ENCODE measurements around the gene DNAJA4. TPM values are rescaled to one million over a fixed set of nuclear protein-coding genes. Genes with fewer than 3 reads are reported as not detected.

Gene DNAJA4
- total RNA-seq, 1 donor from 2014 or later: not detected

DNA sequence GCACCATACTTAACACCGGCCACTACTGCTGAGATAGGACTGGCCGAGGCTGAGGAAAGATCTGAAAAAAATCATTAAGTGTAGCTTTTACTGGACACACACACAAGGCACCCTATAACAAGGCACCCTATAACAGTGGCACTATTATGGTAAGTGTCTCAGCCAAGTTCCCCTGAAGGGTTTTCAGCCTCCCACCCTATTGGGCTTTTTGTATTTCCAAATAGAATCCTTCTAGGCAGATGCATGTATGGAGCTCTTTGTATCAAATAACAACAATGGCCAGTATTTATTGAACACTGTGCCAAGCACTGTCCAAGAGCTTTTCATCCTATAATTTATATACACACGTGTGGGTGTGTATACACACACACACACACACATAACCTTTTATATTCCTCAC is 6.7 kb upstream of the DNAJA4 start:
- no peaks in the 10 kb centered on the region for H3K27me3 Mint-ChIP-seq (ENCODE audit: low read depth)
- no peak overlapping the region for H3K4me3 Mint-ChIP-seq
- H3K9me3 Mint-ChIP-seq: no peaks in the 10 kb centered on the region
- H3K4me1 Mint-ChIP-seq: peaks cover 32% of the 10 kb centered on the region
- DNase-seq (ENCODE audit: low read depth, low spot score): no peak
- no peak overlapping the region for H3K27ac Mint-ChIP-seq (ENCODE audit: unreplicated experiment)
- TF ChIP-seq, protein P1, sequence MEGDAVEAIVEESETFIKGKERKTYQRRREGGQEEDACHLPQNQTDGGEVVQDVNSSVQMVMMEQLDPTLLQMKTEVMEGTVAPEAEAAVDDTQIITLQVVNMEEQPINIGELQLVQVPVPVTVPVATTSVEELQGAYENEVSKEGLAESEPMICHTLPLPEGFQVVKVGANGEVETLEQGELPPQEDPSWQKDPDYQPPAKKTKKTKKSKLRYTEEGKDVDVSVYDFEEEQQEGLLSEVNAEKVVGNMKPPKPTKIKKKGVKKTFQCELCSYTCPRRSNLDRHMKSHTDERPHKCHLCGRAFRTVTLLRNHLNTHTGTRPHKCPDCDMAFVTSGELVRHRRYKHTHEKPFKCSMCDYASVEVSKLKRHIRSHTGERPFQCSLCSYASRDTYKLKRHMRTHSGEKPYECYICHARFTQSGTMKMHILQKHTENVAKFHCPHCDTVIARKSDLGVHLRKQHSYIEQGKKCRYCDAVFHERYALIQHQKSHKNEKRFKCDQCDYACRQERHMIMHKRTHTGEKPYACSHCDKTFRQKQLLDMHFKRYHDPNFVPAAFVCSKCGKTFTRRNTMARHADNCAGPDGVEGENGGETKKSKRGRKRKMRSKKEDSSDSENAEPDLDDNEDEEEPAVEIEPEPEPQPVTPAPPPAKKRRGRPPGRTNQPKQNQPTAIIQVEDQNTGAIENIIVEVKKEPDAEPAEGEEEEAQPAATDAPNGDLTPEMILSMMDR (conservative IDR thresholded peaks at IDR 0.05): no peak
- no peaks in the 10 kb centered on the region for H3K36me3 Mint-ChIP-seq (ENCODE audit: low read depth)

DNA sequence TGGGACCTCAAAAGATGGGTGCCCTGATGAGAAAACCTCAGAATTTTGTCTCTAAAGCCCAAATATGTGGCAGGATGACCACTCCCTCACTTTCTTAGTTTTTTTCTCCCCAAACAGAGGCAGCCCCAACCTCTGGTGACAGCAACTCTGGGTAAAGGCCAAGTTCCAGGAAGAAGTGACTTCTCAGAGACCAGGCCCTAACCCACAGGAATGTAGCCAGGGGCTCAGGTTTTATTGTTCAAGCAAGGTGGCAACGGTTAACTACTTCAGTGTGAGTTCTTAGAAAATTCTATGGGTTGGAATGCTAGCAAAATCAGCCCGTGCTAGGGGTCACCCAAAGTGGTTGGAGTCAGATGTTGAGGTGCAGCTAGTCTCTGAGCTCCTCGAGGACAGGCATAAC is 5.1 kb upstream of the DNAJA4 start:
- TF ChIP-seq, protein P1 (conservative IDR thresholded peaks at IDR 0.05): no peak
- no peaks in the 10 kb centered on the region for H3K36me3 Mint-ChIP-seq (ENCODE audit: low read depth)
- H3K27ac Mint-ChIP-seq (ENCODE audit: unreplicated experiment): no peak overlapping the region
- peaks cover 32% of the 10 kb centered on the region for H3K4me1 Mint-ChIP-seq
- DNase-seq (ENCODE audit: low read depth, low spot score): no peak
- H3K9me3 Mint-ChIP-seq: no peaks in the 10 kb centered on the region
- no peaks in the 10 kb centered on the region for H3K27me3 Mint-ChIP-seq (ENCODE audit: low read depth)
- no peak overlapping the region for H3K4me3 Mint-ChIP-seq

DNA sequence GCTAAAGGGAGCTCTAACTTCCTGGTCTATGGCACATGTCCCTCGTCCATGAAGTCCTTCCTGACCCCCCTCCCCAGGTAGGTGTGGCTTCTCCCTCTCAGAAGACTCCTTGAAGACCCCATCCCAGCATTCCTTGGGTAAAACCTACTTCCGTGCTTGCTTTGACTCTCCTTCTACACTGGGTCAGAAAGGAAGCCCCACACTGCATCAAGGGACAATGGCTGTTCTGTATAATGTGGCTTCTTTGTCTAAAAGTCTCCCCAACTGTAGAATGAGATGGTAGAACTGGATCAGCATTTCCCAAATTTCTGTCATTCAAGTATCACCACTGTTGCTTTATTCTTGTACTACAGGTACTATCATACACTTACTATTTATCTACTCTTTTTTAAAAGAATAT is 3.9 kb upstream of the DNAJA4 start:
- Mint-ChIP-seq H3K4me1 (peaks cover 32% of the 10 kb centered on the region), H3K27me3 (ENCODE audit: low read depth) (no peaks in the 10 kb centered on the region), H3K27ac (ENCODE audit: unreplicated experiment) (peak overlapping the region; percentile 36), H3K36me3 (ENCODE audit: low read depth) (no peaks in the 10 kb centered on the region), H3K9me3 (no peaks in the 10 kb centered on the region), H3K4me3 (no peak overlapping the region)
- TF ChIP-seq, protein P1 (conservative IDR thresholded peaks at IDR 0.05): no peak
- DNase-seq (ENCODE audit: low read depth, low spot score): no peak

DNA sequence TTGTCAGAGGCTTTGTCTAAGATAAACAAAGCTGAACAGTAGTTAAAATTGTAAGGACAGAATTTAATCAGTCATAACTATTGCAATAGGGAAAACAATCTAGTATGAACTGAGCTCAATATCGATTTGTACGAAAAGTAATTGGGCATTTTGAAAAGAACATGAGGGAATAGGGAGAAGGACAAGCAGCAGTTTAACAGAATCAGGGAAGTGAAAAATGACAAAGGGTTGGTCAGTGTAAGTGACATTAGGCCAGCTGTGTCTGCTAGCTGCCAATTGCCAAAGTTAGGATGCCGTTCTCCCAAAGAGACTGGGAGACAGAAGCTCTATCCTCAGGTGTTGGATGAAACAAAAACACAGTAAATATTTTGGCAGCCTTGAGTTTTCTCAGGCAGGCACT is 3.3 kb upstream of the DNAJA4 start:
- Mint-ChIP-seq H3K36me3 (ENCODE audit: low read depth) (no peaks in the 10 kb centered on the region), H3K9me3 (no peaks in the 10 kb centered on the region), H3K4me1 (peaks cover 32% of the 10 kb centered on the region), H3K27me3 (ENCODE audit: low read depth) (no peaks in the 10 kb centered on the region), H3K4me3 (no peak overlapping the region), H3K27ac (ENCODE audit: unreplicated experiment) (no peak overlapping the region)
- TF ChIP-seq, protein P1 (conservative IDR thresholded peaks at IDR 0.05): no peak
- no peak for DNase-seq (ENCODE audit: low read depth, low spot score)

DNA sequence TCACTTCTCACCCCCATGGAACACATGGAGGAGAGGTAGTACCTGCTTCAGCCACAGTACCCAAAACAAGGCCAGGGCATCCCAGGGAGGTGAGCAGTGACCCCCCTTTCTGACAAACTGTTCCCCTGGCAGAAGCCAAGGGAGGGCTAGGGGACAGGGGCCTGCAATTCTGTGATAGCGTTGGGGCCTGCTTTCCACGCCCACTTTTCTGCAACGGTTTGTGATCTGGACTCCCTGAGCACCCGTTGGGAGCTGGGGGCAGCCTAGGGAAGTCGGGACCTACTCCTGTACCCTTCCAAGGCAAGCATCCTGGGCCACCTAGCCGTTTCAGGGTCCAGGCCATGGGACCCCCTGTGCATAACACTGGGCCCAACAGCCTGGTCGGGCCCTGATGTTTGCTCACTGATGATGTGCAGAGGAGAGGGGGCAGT is 996 bp upstream of the DNAJA4 start:
- no peak for DNase-seq (ENCODE audit: low read depth, low spot score)
- peaks cover 19% of the 10 kb centered on the region for H3K4me1 Mint-ChIP-seq

More for the DNA sequence above, 996 bp upstream of the DNAJA4 start:
- Mint-ChIP-seq H3K36me3 (ENCODE audit: low read depth) (no peaks in the 10 kb centered on the region), H3K9me3 (no peaks in the 10 kb centered on the region), H3K27me3 (ENCODE audit: low read depth) (no peaks in the 10 kb centered on the region), H3K27ac (ENCODE audit: unreplicated experiment) (no peak overlapping the region), H3K4me3 (no peak overlapping the region)
- TF ChIP-seq, protein P1 (conservative IDR thresholded peaks at IDR 0.05): peak; percentile 11
